ENCODE results near the gene SLIT1. TPM values are rescaled to one million over a fixed set of nuclear protein-coding genes. Genes with fewer than 3 reads are reported as not detected.

SLIT1 gene
- total RNA-seq, 1 donor from 2014 or later, result 0.08 TPM

- ATAC-seq (no peak), DNase-seq (ENCODE audit: missing footprints) (no peak)
- intact Hi-C loops (cut with DNase I), result no loop called here
Measured at GRCh38 chr10:97003804-97004201, 182.0 kb downstream of the SLIT1 start.

DNA sequence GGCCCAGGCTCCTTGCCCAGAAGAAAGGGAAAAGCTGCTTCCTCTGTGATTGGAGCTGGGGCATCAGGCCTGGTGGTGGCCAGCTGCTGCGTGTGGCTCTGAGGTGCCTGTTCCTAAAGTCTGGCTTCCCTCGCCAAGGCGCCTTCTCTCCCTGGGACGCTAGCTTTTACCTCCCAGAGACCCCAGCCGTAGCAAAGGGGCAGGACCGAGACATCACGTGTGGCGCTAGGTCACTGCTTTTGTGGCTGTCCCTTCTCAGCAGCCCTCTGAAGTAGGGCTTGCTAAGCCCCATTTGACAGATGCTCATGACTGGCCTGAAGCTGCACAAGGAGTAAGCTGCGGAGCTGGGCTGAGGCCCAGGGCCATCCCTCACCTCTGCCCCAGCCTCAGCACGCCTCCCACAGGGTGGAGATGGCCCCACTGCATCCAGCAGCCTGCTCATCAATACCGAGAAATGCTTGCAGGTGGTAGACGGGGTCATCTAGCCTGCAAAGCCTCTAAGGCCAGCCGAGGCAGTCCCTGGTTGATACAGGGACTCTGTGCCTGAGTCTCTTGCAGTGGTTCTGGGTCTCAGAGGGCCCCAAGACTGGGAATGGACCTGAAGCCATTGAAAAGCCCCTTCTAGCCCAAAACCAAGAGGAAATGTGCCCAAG lies 182.5 kb downstream of the SLIT1 start:
- no peak for ATAC-seq
- DNase-seq (ENCODE audit: missing footprints), result no peak
- intact Hi-C loops (cut with DNase I), result no loop called here

DNA sequence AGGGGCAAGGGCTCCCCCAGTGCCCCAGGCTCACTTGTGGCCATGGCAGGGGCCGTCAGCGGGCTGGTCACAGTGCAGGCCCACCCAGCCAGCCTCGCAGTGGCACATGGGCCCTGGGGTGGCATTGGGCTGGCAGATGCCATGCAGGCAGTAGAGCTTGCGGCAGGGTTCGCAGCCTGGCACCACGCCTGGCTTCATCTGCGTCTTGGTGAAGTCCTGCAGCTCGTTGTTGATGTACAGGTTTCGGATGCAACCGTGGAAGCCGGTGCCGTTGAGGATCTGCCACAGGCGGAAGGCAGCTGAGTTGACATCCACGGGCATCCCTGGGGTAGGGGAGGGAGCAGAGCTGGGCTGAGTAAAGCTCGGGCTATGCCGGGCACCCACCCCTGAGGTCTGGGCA lies 183.1 kb downstream of the SLIT1 start:
- DNase-seq (ENCODE audit: missing footprints), result no peak
- no peak for ATAC-seq
- intact Hi-C loops (cut with DNase I), result no loop called here

DNA sequence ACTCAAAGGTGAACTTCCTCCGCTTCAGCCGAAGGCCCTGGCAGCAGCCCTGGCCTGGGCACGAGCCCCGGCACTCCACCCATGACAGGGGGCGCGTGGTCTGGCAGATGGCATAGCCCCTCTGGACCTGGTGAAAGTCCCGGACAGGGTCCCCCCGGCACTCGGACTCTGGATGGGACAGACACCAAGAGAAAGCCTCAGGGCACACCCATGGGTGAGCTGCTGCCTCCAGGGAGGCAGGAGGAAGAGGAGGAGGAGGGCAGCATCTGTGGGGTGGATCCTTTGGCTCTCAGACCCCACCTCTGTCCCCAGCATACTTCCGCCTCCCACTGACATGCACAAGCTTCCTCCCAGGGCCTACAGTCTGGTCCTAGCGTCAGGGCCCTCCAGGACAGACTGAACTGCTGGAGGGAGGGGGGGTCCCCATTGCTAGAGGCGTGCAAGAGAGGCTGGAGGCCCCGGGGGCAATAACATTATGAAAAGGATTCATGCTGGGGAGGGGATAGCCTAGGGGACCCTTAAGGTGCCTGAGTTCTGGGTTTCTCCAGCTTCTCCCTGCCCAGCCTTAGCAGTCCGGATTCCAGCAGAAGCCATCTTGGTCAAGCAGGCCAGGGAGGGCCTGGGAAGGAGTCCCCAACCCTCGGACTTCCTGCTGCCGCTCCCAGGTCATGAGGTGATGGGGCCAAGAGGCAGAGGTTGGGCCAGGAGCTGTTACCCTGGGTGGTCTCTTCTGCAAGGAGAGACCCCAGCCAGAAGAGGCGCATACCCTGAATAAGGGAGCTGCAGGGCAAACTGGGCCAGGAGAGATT lies 184.4 kb downstream of the SLIT1 start:
- no peak for ATAC-seq
- no peak for DNase-seq (ENCODE audit: missing footprints)
- intact Hi-C loops (cut with DNase I), result no loop called here

DNA sequence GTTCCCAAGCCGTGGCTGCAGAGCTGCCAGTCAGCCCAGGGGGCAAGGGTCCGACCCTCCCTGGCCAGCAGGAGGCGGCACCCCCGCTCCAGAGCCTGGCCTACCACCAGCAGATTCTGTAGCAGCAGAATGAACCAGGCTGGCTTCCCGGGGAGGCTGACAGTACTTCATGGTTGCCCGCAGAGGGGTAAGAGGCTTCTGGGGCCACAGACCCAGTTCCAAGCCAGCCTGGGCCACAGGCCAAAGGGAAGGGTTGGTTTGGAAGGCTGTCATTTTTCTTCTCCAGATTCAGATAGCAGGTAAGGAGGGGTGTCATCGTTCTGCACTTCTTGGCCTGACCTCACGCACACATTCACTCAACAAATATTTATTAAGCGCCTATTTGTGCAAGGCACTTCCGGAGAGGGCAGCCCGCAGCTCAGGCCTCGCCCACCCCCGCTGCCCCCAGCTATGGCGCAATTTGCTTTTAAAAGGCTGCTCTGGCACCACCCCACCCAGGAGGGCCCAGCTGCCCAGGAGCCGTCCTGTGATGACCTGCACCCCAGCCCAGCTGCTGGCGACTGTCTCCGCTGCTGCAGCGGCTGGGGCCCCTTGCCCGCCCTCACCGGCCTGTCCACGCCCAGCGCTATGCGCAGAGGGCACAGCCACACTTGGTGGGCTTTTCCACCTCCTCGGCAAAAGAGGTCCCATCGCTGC lies 185.1 kb downstream of the SLIT1 start:
- intact Hi-C loops (cut with DNase I), result no loop called here
- DNase-seq (ENCODE audit: missing footprints) (no peak), ATAC-seq (no peak)

GRCh38 chr10:96999987-97000386 lies 185.8 kb downstream of the SLIT1 start:
- intact Hi-C loops (cut with DNase I), result no loop called here
- ATAC-seq, result no peak
- no peak for DNase-seq (ENCODE audit: missing footprints)

DNA sequence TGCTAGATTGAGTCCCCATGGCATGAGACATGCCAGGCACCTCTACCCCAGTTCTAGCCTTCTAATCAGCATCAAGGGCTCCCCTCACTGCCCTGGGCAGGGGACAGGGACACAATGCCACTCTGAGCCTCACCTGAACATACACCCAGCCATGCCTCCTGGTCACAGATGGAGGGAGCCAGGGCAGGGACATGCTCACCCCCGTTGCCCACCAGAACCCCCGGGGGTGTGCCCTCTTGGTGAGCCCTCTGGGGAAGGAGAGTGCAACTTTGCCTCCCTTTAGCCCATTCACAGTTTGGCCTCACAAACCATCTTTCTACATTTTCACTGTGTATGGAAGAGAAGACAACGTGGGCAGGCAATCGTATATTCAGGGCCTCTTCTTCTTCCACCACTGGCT lies 186.4 kb downstream of the SLIT1 start:
- DNase-seq (ENCODE audit: missing footprints) (no peak), ATAC-seq (no peak)
- intact Hi-C loops (cut with DNase I), result no loop called here

- no peak for ATAC-seq
- intact Hi-C loops (cut with DNase I), result no loop called here
- DNase-seq (ENCODE audit: missing footprints), result no peak
Measured at GRCh38 chr10:96998329-96998888, 187.3 kb downstream of the SLIT1 start.

GRCh38 chr10:96996275-96996965 lies 189.3 kb downstream of the SLIT1 start:
- ATAC-seq (no peak), DNase-seq (ENCODE audit: missing footprints) (no peak)
- intact Hi-C loops (cut with DNase I), result no loop called here

GRCh38 chr10:96995851-96996250 lies 189.9 kb downstream of the SLIT1 start:
- intact Hi-C loops (cut with DNase I), result no loop called here
- DNase-seq (ENCODE audit: missing footprints) (no peak), ATAC-seq (no peak)

- ATAC-seq (no peak), DNase-seq (ENCODE audit: missing footprints) (no peak)
- intact Hi-C loops (cut with DNase I), result no loop called here
Measured at GRCh38 chr10:96992721-96993120, 193.0 kb downstream of the SLIT1 start.

GRCh38 chr10:96991313-96991841 lies 194.4 kb downstream of the SLIT1 start:
- ATAC-seq (no peak), DNase-seq (ENCODE audit: missing footprints) (no peak)
- intact Hi-C loops (cut with DNase I), result no loop called here

- DNase-seq (ENCODE audit: missing footprints), result no peak
- ATAC-seq, result no peak
- intact Hi-C loops (cut with DNase I), result no loop called here
Measured at GRCh38 chr10:96988426-96988825, 197.3 kb downstream of the SLIT1 start.

- intact Hi-C loops (cut with DNase I), result no loop called here
- ATAC-seq (no peak), DNase-seq (ENCODE audit: missing footprints) (no peak)
Measured at GRCh38 chr10:96987842-96988175, 197.9 kb downstream of the SLIT1 start.

DNA sequence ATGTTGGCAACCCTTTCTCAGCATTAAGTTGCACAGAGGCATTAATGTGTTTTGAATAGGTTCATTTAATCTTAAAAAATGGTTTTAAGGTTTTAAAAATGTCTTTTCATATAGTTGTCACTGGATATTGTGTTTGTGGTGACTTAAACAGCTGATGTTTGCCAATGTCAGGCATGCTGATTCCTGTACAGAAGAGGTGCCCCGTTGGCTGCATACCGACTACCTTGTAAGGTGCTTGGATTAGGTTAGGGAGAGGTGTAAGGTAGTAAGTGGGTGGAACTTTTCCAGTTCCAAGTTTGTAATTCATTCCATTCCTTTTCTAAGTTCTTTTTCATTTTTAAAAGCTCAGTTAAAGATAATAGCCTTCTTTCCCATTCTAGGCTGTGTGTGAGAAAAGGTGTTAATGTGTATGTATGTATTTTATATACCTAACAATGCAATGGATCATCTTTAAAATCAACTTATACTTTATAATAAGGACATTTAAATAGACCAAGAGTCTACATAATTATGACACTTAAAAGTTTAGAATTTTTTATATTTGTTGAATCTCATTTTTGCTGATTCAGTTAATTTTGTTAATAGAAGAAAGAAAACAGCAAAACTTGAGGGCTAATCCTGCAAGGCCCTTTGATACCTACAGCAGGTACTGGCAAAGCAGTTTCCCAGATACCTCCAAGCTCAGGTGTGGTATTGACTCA lies 198.5 kb downstream of the SLIT1 start:
- intact Hi-C loops (cut with DNase I), result no loop called here
- no peak for DNase-seq (ENCODE audit: missing footprints)
- no peak for ATAC-seq

GRCh38 chr10:96986200-96986856 lies 199.4 kb downstream of the SLIT1 start:
- DNase-seq (ENCODE audit: missing footprints) (no peak), ATAC-seq (no peak)
- intact Hi-C loops (cut with DNase I), result no loop called here

GRCh38 chr10:96984541-96985131 lies 201.1 kb downstream of the SLIT1 start:
- ATAC-seq (no peak), DNase-seq (ENCODE audit: missing footprints) (no peak)
- intact Hi-C loops (cut with DNase I), result no loop called here
